GM21737 (cell line): ENCODE results near the gene UCKL1.
"Not testable (repeated sequence)": the region's sequence is repeated elsewhere in the genome, so short reads cannot be mapped to it uniquely, and the experiment has no call there.

ENCODE experiments used
- ATAC-seq: cut with Tn5 transposase; IDR thresholded peaks from one replicate; pipeline ENCODE4 v1.9.1; 2021; ENCODE audit warnings: mild to moderate bottlenecking, moderate library complexity; ENCODE audit not compliant: unreplicated experiment

UCKL1 gene

DNA sequence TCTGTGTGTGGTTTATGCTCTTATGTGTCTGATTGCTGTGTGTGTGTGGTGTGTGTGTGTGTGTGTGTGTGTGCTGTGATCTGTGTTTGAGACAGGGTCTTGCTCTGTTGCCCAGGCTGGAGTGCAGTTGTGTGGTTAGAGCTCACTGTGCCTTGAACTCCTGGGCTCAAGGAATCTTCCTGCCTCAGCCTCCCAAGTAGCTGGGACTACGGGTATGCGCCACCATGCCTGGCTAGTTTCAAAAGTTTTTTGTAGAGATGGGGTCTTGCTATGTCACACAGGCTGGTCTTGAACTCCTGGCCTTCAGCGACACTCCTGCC lies 16.9 kb upstream of the UCKL1 start:
- no peak for ATAC-seq

DNA sequence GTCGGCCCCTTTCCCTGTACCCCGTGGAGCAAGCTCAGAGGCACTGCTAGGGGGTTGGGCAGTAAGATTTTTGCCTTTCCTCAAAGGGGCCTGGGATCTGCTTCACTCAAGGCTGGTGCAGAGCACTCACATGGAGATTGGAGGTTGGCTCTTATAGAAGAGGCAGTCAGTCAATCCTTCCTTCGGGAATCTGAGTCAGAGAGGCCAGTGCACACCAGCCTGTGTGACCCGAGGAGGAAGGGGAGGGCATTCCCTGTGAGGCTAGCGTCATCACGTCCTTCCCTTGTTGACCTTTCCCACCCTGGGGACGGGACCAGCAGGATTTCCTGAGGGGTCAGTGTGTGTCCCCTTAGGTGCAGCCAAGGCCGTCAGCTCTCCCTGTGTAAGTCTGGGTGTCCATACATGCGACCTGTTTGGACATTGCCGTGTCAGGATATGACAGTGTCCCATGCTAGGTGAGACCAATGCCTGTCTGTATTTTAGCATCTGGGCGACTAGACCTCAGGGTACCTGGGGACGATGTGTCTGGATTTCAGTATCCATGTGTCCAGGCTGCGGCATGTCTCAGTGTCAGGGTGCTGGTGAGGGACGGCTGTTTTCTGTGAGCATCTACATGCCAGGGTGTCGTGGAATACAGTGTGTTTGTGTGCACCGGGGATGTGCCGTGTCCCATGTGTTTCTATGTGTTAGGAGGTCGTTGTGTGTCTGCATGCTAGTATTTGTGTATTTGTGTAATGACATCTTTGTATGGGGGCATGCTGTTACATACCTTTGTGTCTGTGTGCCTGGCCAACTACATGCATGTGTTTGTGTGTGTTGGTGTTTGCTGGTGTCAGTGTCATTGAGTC lies 16.3 kb upstream of the UCKL1 start:
- no peak for ATAC-seq

DNA sequence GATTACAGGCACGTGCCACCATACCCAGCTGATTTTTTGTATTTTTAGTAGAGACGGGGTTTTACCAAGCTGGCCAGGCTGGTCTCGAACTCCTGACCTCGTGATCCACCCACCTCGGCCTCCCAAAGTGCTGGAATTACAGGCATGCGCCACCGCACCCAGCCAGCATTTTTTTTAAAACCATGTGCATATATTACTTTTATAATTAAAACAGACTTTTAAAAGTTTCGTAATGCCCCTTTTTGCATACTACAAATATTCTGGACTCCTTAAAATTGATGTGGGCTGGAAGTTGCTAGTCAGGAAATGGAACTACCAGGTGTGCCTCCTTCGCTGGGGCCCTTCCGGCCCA lies 15.7 kb upstream of the UCKL1 start:
- ATAC-seq: not testable (repeated sequence)

DNA sequence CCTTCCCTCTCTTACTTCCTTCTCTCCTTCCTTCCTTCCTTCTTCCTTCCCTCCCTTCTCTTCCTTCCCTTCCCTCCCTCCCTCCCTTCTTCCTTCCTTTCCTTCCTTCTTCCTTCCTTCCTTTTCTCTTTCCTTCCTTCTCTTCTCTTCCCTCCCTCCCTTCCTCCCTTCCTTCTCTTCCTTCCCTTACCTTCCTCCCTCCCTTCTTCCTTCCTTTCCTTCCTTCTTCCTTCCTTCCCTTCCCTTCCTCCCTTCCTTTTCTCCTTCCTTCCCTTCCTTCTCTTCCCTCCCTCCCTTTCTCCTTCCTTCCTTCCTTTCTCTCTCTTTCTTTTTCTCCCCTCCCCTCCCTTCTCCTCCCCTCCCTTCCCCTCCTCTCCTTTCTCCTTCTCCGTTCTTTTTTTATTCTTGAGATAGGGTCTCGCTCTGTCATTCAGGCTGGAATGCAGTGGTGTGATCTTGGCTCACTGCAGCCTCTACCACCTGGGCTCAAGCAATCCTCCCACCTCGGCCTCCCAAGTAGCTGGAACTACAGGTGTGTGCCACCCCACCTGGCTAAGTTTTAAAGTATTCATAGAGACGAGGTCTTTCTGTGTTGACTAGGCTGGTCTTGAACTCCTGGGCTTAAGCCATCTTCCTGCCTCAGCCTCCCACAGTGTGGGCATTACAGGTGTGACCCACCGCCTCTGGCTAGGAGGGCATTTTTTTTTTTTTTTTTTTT lies 14.7 kb upstream of the UCKL1 start:
- ATAC-seq: no peak

DNA sequence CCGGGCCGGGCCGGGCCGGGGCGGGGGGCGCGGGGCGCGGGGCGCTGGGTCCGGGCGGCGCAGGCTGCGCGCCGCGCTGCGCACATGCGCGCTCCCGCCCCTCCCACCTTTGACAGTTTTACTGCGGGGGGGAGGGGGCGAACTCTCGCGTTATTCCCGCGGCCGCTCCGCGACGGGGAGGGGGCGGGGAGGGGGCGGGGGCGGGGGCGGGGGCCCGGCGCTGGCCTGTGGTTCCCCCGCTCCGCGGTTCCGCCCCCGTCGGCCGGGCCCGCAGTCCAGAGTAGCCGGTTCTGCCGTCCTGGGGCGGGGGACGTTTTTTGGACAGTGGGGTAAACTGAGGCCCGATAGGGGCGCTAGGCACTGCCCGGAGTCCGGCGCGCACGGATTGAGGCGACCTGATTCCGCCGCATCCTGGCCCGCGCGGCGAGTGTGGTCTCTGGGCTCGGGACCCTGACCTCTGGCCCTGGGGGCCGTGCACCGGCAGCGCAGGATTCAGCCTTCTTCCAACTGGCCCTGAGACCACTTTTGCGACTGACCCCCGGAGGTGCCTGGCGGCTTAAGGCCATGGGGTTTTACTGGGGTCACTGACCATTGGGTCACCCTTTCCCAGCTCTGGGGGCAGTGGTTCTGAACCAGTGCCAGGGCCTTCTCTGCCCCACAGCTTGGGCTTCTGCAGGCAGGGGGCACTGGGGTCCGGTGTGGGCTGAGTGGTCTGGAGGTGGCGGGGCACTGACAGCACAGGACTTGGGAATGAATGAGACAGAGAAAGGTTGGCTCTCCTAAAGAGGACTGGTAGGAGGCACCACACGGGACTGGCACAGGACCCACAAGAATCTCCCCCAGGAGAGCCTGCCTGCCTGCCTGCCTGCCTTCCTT lies 13.9 kb upstream of the UCKL1 start, which contains the start of gene ZNF512B:
ZNF512B (minus strand) TSS at position 93 of the 876 bp plus-strand sequence. CDS start 1,980 bp downstream, outside the sequence.
- no peak for ATAC-seq

DNA sequence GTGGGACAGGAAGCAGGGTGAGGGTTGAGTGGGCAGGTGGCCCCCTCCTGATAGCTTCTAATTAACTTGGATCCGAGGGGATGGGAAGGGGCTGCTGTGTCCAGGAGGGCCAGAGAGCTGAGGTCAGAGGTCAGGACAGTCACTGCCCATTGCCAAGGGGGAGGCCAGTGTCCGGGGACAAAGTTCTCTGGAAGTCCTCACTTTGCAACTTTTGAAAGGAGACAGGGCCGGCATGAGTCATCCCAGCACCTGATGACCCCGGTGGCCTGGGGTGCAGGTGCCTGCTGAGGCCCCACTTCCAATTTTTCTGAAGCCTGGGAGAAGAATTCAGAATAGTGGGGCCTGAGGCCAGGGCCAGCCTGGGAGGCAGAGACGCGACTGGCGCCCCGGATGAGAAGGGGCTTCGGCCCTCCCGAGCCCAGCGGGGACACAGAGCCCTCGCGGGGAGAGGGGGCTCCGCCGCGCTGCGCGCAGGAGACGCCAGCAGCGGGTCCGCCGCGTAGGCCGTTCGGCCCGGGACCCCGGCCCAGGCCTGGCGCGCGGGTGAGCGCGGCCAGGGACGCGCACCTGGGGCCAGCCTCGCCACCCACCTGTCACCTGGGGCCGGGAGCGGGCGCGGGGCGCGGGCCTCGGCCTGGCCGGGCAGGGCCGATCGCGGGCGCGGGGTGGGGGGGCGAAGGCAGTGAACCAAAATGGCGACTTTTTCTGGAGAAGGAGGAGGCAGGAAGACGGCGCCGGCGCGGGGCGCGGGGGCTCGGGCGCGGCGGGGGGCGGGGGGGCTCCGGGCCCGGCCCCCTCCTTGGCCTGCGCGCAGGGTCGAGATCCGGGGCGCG lies 12.9 kb upstream of the UCKL1 start:
- ATAC-seq: no peak

DNA sequence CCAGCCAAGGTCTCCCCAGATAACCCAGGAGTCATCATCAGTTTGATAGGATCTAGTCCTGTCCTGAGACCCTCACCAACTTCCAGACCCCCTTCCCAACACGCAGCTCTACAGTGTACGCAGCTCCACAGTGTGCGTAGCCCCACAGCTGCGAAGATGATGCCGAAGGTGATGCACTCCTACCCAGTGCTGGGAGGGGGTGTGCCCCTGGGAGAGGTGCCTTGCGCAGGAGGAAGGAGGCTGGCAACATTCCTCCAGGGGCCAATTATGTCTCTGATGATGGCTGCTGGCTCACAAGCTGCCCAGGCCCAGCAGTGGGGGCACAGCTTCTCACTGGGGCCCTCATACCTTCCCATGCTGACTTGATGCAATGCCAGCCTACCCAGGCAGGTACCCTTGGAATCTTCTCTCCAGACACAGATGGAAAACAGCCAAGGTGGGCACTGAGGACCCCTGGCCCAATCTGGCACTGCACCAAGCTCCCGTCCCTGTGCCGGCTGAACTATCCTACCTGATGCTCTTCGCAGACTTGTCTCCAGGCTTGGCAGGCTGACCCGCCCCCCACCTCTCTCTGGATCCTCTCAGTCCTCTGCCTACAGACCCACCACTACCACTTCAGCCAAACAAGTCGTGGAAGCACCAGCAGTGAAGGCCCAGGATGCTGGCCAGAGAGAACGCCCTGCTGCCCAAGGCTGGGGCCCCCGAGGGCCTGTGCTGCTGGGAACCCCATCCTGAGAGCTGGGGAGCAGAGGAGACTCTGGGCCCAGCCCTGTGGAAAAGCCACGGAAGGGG lies 12.1 kb upstream of the UCKL1 start:
- no peak for ATAC-seq

DNA sequence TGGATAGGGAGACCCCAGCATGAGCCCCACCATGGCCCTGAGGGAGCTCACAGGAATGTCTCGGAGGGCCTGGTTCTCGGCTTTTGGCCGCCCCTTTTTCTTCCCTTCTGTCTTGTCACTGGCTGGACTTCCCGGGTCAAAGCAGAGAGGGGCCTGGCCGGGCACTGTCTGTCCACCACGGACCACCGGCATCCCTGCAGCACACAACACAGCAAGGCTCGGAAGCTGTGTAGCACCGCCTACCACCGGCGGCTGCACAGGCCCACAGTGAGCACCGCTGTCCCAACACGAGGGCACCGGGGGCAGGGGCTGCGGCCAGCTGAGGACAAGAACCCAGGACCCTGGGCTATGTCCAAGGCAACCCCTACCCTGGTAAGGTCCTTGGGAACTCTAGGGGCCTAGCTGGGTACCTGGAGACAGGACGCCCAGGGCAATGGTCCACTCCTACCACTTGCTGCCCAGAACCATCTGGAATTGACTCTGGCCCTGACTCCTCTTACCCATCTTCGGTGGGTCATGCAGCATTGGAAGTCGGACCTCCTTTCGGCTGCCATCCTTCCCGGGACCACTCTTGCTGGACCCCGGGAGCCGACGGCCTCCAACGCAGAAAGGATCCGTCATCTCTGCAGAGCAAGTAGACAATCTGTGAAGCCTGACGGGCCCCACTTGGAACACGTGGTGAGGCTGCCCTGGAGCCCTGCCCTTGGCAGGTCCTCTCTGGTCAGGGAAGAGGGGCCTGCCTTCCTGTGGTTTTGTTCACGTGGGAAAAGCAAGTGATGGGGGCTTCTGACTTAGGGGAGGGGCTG lies 11.3 kb upstream of the UCKL1 start:
- no peak for ATAC-seq

DNA sequence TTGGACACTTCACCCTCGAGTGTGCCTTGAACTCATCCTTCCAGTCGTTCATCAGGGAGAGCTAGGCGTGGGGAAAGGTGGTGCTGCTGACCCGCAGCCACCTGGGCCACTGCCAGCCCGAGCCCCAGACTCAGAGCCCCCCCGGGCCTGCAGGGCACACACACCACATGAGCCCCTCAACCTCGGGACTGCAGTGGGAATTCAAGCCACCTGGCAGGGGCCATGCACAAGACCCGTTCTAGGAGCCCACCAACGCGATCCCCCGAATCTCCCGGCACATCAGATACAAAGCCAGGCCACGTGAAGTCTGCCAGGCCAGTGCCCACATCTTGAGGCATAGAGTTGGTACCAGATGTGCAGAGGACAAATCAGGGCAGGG lies 10.7 kb upstream of the UCKL1 start:
- ATAC-seq: no peak

DNA sequence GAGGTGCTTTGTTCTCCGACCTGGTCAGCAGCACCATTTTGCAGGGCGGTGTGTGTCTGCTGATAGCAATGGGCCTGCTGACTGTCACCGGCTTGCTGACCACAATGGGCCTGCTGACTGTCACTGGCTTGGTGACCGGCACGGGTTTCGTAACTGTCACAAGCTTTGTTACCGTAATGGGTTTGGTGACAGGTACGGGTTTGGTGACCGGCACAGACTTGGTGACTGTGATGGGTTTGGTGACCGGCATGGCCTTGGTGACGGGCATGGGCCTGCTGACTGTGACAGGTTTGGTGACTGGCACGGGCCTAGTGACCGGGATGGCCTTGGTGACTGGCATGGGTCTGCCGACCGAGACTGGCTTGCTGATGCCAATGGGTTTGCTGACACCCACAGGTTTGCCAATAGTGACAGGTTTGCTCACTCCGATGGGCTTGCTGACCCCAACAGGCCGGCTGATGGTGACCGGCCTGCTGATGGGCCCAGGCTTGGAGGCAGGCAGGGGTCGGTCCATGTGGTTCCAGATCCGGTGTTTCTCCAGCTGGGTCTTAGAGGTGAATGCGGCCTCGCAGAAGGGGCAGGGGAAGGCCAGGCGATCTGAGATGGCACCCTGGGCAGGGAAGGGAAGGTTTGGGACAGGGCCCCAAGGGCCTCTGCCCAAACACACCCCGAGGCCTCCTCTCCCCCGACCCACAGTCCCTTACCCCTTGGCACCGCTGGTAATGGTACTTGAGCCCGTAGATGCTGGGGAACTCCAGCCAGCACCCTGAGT lies 10.1 kb upstream of the UCKL1 start:
- ATAC-seq: no peak

DNA sequence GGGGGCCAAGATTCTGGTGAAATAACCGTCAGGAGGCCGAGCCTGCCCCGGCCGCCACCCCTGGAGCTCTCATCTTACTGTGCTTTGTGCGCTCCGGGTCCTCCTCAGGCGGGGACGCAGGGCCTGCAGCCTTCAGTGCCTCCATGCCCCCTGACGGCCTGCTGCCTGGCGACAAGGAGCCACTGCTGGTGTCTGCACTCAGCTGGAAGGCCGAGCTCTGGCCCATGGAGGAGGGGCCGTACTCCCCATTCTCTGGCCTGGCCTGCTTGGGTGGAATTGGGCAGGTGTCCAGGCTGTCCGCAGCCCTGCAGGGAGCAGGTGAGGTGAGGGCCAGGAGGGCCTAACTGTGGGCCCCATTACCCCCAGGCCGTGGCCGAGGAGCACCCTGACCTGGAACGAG lies 8.2 kb upstream of the UCKL1 start:
- no peak for ATAC-seq

DNA sequence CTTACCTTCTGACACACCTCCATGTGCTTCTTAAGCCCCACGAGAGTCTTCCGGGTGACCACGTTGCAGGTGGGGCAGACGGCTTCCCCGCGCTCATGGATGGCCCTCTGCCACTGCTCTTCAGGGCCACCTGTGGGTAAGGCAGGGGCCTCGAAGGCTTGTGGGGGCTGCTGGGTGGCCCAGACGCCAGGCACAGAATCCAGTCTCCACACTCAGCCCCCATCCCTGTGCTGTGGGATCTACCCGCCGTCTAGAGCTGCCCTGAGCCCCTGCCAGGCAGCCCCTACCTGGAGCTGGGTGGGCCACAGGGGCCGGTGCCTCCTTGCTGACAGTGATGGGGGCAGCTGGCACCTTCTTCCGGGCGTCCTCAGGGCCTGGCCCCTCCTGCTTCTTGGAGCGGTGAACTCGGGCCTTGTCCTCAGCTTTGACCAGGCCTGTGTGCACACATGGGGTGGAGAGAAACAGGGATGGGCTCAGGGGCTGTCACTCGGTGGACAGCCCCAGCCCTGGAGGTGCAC lies 7.6 kb upstream of the UCKL1 start:
- no peak for ATAC-seq

DNA sequence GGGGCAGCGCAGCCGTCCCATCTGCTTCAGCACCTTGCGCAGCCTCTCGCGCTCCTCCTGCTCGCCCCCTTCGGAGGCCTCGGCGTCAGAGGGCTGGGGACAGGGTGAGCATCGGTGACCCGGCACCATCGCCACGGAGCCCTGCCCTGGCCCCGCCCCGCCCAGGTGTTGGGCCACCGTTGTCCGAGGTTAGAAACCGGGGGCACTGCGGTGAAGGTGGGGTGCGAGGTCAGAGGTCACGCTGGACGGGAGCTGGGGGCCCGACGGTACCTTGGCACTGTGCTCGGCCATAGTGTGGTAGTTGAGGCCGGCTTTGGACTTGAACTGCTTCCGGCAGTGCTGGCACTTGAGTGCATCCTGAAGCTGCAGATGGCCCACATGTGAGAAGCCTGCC lies 7.1 kb upstream of the UCKL1 start:
- ATAC-seq: no peak

DNA sequence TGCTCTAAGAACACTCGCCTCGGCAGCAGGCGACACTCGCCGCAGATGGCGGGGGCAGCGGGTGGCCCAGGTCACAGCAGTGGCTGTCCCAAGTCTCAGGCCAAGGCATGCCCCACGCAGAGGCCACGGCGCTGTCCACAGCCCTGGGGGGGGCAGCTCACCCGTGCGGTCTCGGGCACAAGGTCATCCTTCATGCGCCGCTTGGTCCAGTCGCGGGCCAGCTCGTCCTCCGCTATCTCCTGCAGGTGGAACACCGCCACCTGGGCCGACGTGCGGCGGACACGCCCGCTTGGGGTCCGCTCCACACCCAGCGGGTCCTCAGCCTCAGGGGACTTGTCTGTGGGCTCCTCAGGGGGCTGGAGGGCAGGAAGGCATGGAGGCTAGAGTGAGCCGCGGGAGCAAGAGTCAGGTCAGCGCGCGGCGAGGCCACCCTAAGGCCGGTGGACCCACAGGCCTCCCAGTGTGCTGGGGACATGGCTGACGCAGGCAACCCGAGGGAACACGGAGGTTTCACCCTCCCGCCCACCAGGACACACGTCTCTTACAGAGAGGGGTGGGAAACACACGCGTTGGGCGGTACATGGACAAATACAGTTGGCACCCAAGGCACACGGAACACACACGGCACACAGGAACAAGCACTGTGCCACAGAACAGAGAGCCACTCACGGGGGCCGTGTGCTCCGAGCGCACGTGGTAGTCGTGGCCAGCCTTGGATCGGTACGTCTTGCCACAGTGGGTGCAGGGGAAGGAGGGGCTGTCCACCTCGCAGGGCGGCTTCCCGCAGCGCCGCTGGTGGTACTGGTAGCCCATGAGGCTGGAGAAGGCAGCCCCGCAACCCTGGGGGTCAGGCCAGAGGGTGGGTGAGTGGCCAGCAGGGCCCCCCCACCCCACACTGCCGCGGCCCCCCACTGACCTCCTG lies 6.5 kb upstream of the UCKL1 start:
- no peak for ATAC-seq

DNA sequence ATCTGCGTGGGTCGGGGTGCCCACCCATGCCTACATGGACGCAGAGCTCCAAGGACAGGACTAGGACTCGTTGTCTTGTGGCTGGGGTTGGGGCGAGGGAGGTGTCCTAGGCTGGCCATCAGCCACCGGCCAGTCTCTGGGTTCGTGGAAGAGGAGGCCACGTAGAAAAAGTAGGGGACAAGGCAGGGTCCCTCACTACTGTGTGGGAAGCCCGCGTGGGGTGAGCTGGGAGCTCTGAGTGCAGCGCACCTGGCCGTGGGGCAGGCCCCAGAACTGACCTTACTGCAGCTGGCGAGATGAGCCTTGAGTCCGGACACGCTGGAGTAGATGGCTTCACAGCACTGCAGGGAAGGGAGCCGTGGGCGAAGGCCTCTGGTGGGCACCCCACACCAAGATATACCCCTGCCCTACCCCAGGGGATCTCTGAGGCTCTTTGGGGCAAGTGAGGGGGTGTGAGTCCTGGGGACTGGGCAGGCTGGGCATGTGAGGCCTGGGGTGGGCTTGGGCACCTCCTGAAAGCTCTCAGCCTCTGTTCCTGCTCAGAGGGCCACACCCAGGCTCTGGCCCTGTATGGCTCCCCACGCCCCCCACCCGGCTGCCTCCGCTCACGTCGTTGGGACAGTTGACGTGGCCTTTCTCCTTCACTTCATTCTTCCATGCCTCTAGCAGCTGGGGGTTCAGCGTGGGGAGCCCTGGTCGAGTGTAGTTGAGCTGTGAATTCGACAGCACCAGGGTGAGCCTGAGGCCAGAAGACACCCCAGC lies 5.6 kb upstream of the UCKL1 start:
- no peak for ATAC-seq
